HK-2 (cell line): Measurements from ENCODE around the gene NIPAL3.
"Not testable (repeated sequence)": the region's sequence is repeated elsewhere in the genome, so short reads cannot be mapped to it uniquely, and the experiment has no call there.

ENCODE experiments used
- DNase-seq: peaks from one replicate; pipeline ENCODE4 v3.0.0-alpha.2; 2018; ENCODE audit not compliant: unreplicated experiment

The NIPAL3 gene

DNA sequence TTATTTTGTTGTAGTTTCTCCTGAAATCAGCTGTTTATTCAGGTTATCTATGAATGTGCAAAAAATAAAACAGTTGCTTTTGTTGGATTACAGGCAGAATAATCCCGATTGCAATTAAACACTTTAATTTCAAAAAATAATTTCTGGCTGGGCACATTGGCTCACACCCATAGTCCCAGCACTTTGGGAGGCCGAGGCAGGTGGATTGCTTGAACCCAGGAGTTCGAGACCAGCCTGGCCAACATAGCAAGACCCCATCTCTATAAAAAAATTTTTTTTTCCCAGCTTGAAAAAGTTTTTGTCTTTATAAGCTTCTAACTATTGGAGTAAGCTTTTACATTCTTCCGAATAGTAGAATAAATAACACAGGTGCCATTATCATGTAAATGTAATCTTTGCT lies 102.3 kb downstream of the NIPAL3 start:
- no peak for DNase-seq

DNA sequence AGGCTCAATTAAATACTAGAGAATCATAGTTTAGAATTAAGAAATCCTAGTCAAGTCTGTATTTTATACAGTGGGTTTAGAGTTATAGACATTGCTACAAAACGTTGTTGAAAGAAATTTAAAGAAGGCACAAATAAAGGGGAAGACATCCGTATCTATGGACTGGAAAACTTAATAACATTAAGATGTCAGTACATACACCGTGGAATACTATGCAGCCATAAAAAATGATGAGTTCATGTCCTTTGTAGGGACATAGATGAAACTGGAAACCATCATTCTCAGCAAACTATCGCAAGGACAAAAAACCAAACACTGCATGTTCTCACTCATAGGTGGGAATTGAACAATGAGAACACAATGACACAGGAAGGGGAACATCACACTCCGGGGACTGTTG lies 104.7 kb downstream of the NIPAL3 start:
- not testable (repeated sequence) for DNase-seq
